ENCODE results near the gene NACC2. TPM values are rescaled to one million over a fixed set of nuclear protein-coding genes. Genes with fewer than 3 reads are reported as not detected.
A peak's percentile ranks its signal among the peaks of the same experiment; 100 is the strongest.

NACC2 gene
- total and polyA plus RNA-seq, 4 donors: 4.8 to 17.8 (median 8.8) TPM

GRCh38 chr9:136089697-136090045 lies 5.4 kb downstream of the NACC2 start (continued):
- TF ChIP-seq, protein P1, sequence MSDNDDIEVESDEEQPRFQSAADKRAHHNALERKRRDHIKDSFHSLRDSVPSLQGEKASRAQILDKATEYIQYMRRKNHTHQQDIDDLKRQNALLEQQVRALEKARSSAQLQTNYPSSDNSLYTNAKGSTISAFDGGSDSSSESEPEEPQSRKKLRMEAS (IDR thresholded peaks at IDR 0.05): no peak
- TF ChIP-seq EGR1 (IDR thresholded peaks at IDR 0.05; ENCODE audit: low read depth in 2 of 2) (no peak), RAD21 (IDR thresholded peaks at IDR 0.05) (peak; percentile 62 to 67)

DNA sequence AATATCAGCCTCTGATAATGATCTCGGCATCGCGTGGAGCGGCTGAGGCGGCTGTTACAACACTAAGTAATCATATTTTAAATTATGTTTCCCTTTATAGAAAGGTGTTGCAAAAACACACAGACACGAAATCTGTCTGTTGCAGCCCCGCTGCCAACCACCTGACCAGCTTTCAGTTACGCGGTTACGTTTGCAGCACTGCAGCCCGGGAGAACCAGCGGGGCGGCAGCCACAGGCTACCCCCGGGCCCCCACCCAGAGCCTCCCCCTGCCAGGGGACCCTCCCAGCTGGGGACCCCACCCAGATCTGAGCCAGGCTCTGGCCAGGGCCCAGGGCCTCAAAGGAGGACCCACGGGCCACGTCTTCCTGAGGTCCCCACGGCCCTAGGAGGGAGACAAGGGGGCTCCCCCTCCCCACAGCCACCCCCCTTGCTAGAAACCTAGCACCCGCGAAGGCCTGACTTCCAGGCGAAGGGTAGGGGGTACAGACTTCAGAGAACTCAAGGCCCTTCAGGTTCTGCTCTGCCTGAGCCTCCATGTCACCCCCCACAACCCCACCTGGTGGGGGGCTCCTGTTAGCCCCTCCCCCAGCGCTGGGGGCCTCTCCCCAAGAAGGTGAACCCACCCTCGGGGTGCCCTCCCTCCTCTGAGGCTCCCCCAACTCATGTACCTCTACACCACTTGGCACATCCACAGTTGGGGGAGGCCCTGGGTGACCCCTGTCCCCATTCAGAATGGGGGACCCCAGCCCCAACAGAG lies 6.0 kb downstream of the NACC2 start:
- no peak for DNase-seq (ENCODE audit: low spot score)
- Histone ChIP-seq H3K4me1 (ENCODE audit: control insufficient read depth in 4 of 4, insufficient read depth in 4 of 4, low read length in 3 of 4) (peaks cover 15 to 68% (median 48%) of the 10 kb centered on the region in 4 donors), H3K4me3 (ENCODE audit: low read depth in 1 of 3, low read length in 3 of 3) (no peak overlapping the region), H3K9ac (ENCODE audit: low read depth in 1 of 2, low read length in 2 of 2) (no peak overlapping the region), H3K36me3 (ENCODE audit: control insufficient read depth in 4 of 4, insufficient read depth in 3 of 4, low read depth in 1 of 4, low read length in 3 of 4) (no peaks in the 10 kb centered on the region), H3K27me3 (ENCODE audit: control insufficient read depth in 4 of 4, insufficient read depth in 4 of 4, low read length in 3 of 4) (no peaks in the 10 kb centered on the region), H3K27ac (ENCODE audit: low read depth in 1 of 2, low read length in 2 of 2) (no peak overlapping the region), H3K9me3 (ENCODE audit: control insufficient read depth in 4 of 4, low read length in 3 of 4) (no peaks in the 10 kb centered on the region)
- TF ChIP-seq, protein P2, sequence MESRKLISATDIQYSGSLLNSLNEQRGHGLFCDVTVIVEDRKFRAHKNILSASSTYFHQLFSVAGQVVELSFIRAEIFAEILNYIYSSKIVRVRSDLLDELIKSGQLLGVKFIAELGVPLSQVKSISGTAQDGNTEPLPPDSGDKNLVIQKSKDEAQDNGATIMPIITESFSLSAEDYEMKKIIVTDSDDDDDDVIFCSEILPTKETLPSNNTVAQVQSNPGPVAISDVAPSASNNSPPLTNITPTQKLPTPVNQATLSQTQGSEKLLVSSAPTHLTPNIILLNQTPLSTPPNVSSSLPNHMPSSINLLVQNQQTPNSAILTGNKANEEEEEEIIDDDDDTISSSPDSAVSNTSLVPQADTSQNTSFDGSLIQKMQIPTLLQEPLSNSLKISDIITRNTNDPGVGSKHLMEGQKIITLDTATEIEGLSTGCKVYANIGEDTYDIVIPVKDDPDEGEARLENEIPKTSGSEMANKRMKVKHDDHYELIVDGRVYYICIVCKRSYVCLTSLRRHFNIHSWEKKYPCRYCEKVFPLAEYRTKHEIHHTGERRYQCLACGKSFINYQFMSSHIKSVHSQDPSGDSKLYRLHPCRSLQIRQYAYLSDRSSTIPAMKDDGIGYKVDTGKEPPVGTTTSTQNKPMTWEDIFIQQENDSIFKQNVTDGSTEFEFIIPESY (IDR thresholded peaks at IDR 0.05): no peak
- TF ChIP-seq FOXA2 (IDR thresholded peaks at IDR 0.05) (no peak), JUND (IDR thresholded peaks at IDR 0.05) (no peak), EGR1 (IDR thresholded peaks at IDR 0.05; ENCODE audit: low read depth in 2 of 2) (no peak), SP1 (IDR thresholded peaks at IDR 0.05) (no peak), YY1 (IDR thresholded peaks at IDR 0.05) (no peak), TAF1 (conservative IDR thresholded peaks at IDR 0.05) (no peak), HNF4A (conservative IDR thresholded peaks at IDR 0.05) (no peak), RXRA (IDR thresholded peaks at IDR 0.05) (no peak), REST (IDR thresholded peaks at IDR 0.05) (no peak)
- TF ChIP-seq, protein P1 (IDR thresholded peaks at IDR 0.05): no peak
- TF ChIP-seq, protein P3, sequence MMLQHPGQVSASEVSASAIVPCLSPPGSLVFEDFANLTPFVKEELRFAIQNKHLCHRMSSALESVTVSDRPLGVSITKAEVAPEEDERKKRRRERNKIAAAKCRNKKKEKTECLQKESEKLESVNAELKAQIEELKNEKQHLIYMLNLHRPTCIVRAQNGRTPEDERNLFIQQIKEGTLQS (IDR thresholded peaks at IDR 0.05): no peak
- WGBS: 67% methylated on average over 22 of the region's 22 CpGs

GRCh38 chr9:136088481-136088938 lies 6.6 kb downstream of the NACC2 start:
- Histone ChIP-seq H3K4me1 (ENCODE audit: control insufficient read depth in 4 of 4, insufficient read depth in 4 of 4, low read length in 3 of 4) (peaks cover 15 to 63% (median 44%) of the 10 kb centered on the region in 4 donors), H3K9ac (ENCODE audit: low read depth in 1 of 2, low read length in 2 of 2) (no peak overlapping the region), H3K27ac (ENCODE audit: low read depth in 1 of 2, low read length in 2 of 2) (no peak overlapping the region)

More at GRCh38 chr9:136088481-136088938, 6.6 kb downstream of the NACC2 start:
- TF ChIP-seq, protein P4, sequence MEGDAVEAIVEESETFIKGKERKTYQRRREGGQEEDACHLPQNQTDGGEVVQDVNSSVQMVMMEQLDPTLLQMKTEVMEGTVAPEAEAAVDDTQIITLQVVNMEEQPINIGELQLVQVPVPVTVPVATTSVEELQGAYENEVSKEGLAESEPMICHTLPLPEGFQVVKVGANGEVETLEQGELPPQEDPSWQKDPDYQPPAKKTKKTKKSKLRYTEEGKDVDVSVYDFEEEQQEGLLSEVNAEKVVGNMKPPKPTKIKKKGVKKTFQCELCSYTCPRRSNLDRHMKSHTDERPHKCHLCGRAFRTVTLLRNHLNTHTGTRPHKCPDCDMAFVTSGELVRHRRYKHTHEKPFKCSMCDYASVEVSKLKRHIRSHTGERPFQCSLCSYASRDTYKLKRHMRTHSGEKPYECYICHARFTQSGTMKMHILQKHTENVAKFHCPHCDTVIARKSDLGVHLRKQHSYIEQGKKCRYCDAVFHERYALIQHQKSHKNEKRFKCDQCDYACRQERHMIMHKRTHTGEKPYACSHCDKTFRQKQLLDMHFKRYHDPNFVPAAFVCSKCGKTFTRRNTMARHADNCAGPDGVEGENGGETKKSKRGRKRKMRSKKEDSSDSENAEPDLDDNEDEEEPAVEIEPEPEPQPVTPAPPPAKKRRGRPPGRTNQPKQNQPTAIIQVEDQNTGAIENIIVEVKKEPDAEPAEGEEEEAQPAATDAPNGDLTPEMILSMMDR (IDR thresholded peaks at IDR 0.05; ENCODE audit: low read depth, low read length, missing input control): no peak
- TF ChIP-seq NR2F2 (IDR thresholded peaks at IDR 0.05): no peak
- TF ChIP-seq, protein P3 (IDR thresholded peaks at IDR 0.05): no peak
- TF ChIP-seq, protein P1 (IDR thresholded peaks at IDR 0.05): no peak
- no peaks in the 10 kb centered on the region for H3K9me3 ChIP-seq (ENCODE audit: control insufficient read depth in 4 of 4, low read length in 3 of 4)
- no peaks in the 10 kb centered on the region for H3K27me3 ChIP-seq (ENCODE audit: control insufficient read depth in 4 of 4, insufficient read depth in 4 of 4, low read length in 3 of 4)
- 87% methylated on average over 15 of the region's 15 CpGs for WGBS
- H3K36me3 ChIP-seq (ENCODE audit: control insufficient read depth in 4 of 4, insufficient read depth in 3 of 4, low read depth in 1 of 4, low read length in 3 of 4): peaks cover 0 to 3% (median 1%) of the 10 kb centered on the region in 4 donors
- no peak overlapping the region for H3K4me3 ChIP-seq (ENCODE audit: low read depth in 1 of 3, low read length in 3 of 3)
- DNase-seq (ENCODE audit: low spot score): no peak

Data from liver (tissue), 9 donors.